ENCODE measurements around the gene INSYN2A. TPM values are rescaled to one million over a fixed set of nuclear protein-coding genes. Genes with fewer than 3 reads are reported as not detected.

INSYN2A gene
- total and polyA plus RNA-seq, 2 donors (not counting 3 experiments of a cell fraction or from before 2014, with no cell fraction given) = 0.04 to 0.07 TPM

DNA sequence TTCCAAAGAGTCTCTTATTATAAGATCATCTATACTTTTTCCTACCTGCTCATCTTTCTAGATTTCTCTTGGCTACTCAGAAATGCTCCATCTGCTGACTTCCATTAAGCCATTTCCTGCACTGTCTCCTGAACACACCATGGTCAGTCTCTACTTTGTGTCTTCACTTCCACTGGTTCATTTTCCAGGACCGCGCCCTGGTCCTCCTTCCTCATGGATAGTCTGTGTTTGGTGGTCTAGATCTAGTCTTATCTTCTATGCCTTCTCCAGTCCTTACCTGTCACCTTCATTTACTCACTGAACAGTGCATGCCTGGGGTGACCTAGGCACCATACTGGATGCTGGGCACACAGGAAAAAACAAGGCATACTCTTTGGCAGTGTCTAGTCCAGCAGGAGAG, 11.8 kb downstream of the INSYN2A start:
- no peaks in the 10 kb centered on the region for H4K20me1 ChIP-seq (replicated peaks; ENCODE audit: control insufficient read depth, extremely low read depth, insufficient read depth, low read length)
- H2AFZ ChIP-seq (ENCODE audit: low read depth, low read length) = no peak overlapping the region
- H3K9me1 ChIP-seq (replicated peaks; ENCODE audit: control insufficient read depth, extremely low read depth, insufficient read depth, low read length) = no peaks in the 10 kb centered on the region
- H3K36me3 ChIP-seq (ENCODE audit: control insufficient read depth in 2 of 2, extremely low read depth in 1 of 2, insufficient read depth in 2 of 2, low read length in 2 of 2) = no peaks in the 10 kb centered on the region
- no peak for DNase-seq (ENCODE audit: low read depth, low spot score)
- CTCF ChIA-PET = no interaction called here
- no peaks in the 10 kb centered on the region for H3K79me2 ChIP-seq (ENCODE audit: control insufficient read depth, insufficient read depth, low read length)
- no peaks in the 10 kb centered on the region for H3K9me3 ChIP-seq (replicated peaks; ENCODE audit: control insufficient read depth, insufficient read depth, low read length)
- intact Hi-C loops (cut with micrococcal nuclease) = no loop called here
- H3K4me2 ChIP-seq (ENCODE audit: insufficient read depth, low read length) = no peak overlapping the region
- TF ChIP-seq MAX (IDR thresholded peaks at IDR 0.05; ENCODE audit: insufficient read depth, insufficient read length) (no peak), MYC (IDR thresholded peaks at IDR 0.05; ENCODE audit: low read depth, low read length) (no peak)
- H3K27ac ChIP-seq (ENCODE audit: insufficient read depth, low read depth, low read length) = no peak overlapping the region
- FAIRE-seq = no peak
- H3K4me1 ChIP-seq (ENCODE audit: control insufficient read depth, extremely low read depth, insufficient read depth, low read length) = no peaks in the 10 kb centered on the region
- BruUV-seq (replicated peaks) = no TSS peak
- POLR2A ChIA-PET = no interaction called here
- H3K4me3 ChIP-seq (replicated peaks in 1 of 3; ENCODE audit: insufficient read depth in 1 of 3, low read depth in 1 of 3, low read length in 3 of 3) = no peak overlapping the region
- H3K9ac ChIP-seq (replicated peaks; ENCODE audit: extremely low read depth, insufficient read depth, low read length) = no peak overlapping the region
- dilution Hi-C loops (cut with MboI; ENCODE audit: extremely low pct_ligation_motif_present, low sequenced_read_pairs) = no loop called here
- no peaks in the 10 kb centered on the region for H3K27me3 ChIP-seq (ENCODE audit: control insufficient read depth in 2 of 2, insufficient read depth in 2 of 2, low read length in 2 of 2)

DNA sequence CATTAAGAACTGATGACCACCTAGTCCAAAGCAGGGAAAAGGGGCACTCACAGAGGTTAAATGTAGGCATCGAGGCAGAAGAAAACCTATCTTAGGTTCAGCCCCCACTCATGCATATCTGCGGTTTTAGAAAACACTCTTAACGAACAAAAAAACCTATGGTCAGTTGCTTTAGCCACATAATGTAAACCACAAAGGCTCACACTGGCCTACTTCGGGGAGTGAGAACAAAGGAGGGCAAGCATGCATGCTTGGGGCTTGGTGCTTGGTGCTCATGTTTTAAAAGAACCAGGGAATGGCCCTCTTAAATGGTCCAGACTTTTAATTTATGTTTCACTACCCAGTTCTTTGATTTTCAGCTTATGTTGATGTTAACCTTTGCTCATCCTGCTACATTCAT, 14.2 kb downstream of the INSYN2A start:
- H3K27ac ChIP-seq (ENCODE audit: insufficient read depth, low read depth, low read length) = no peak overlapping the region

More for the DNA sequence above, 14.2 kb downstream of the INSYN2A start:
- Histone ChIP-seq H3K79me2 (ENCODE audit: control insufficient read depth, insufficient read depth, low read length) (no peaks in the 10 kb centered on the region), H3K9me3 (replicated peaks; ENCODE audit: control insufficient read depth, insufficient read depth, low read length) (no peaks in the 10 kb centered on the region), H3K9me1 (replicated peaks; ENCODE audit: control insufficient read depth, extremely low read depth, insufficient read depth, low read length) (no peaks in the 10 kb centered on the region), H3K9ac (replicated peaks; ENCODE audit: extremely low read depth, insufficient read depth, low read length) (no peak overlapping the region), H3K4me1 (ENCODE audit: control insufficient read depth, extremely low read depth, insufficient read depth, low read length) (no peaks in the 10 kb centered on the region), H3K36me3 (ENCODE audit: control insufficient read depth in 2 of 2, extremely low read depth in 1 of 2, insufficient read depth in 2 of 2, low read length in 2 of 2) (peaks cover 0 to 3% of the 10 kb centered on the region in 2 experiments), H3K4me3 (replicated peaks in 1 of 3; ENCODE audit: insufficient read depth in 1 of 3, low read depth in 1 of 3, low read length in 3 of 3) (no peak overlapping the region), H3K27me3 (ENCODE audit: control insufficient read depth in 2 of 2, insufficient read depth in 2 of 2, low read length in 2 of 2) (no peaks in the 10 kb centered on the region), H2AFZ (ENCODE audit: low read depth, low read length) (no peak overlapping the region), H3K4me2 (ENCODE audit: insufficient read depth, low read length) (no peak overlapping the region), H4K20me1 (replicated peaks; ENCODE audit: control insufficient read depth, extremely low read depth, insufficient read depth, low read length) (no peaks in the 10 kb centered on the region)
- TF ChIP-seq POLR2AphosphoS5 (IDR thresholded peaks at IDR 0.05; ENCODE audit: insufficient read depth, low read depth, low read length) (no peak), CTCF (IDR thresholded peaks at IDR 0.05; ENCODE audit: extremely low read depth in 1 of 2, insufficient read depth in 1 of 2, low read depth in 1 of 2, low read length in 2 of 2) (no peak), POLR2A (IDR thresholded peaks at IDR 0.05; ENCODE audit: low read depth, low read length) (no peak), GATA2 (IDR thresholded peaks at IDR 0.05; ENCODE audit: insufficient read depth, insufficient read length, low read depth, low read length) (no peak), JUN (IDR thresholded peaks at IDR 0.05; ENCODE audit: borderline replicate concordance, insufficient read depth, insufficient read length, low read depth) (no peak), MAX (IDR thresholded peaks at IDR 0.05; ENCODE audit: insufficient read depth, insufficient read length) (no peak), FOS (IDR thresholded peaks at IDR 0.05; ENCODE audit: borderline replicate concordance, insufficient read depth, low read length) (no peak), MYC (IDR thresholded peaks at IDR 0.05; ENCODE audit: low read depth, low read length) (no peak), EZH2 (IDR thresholded peaks at IDR 0.05; ENCODE audit: borderline replicate concordance, low read depth, low read length, severe bottlenecking) (no peak)
- POLR2A ChIA-PET = interaction anchor here (0.7 kb wide), 1 partner anchor 12 kb away, joined by 9 read pairs; no protein-coding TSS in a partner anchor
- no peak for FAIRE-seq
- DNase-seq (ENCODE audit: low read depth, low spot score) = no peak
- intact Hi-C loops (cut with micrococcal nuclease) = no loop called here
- CTCF ChIA-PET = no interaction called here
- dilution Hi-C loops (cut with MboI; ENCODE audit: extremely low pct_ligation_motif_present, low sequenced_read_pairs) = no loop called here
- no TSS peak for BruUV-seq (replicated peaks)
